CD4-positive, CD25-positive, alpha-beta regulatory T cell (primary cell): ENCODE measurements around the gene SLBP. TPM values are rescaled to one million over a fixed set of nuclear protein-coding genes. Genes with fewer than 3 reads are reported as not detected.
A peak's percentile ranks its signal among the peaks of the same experiment; 100 is the strongest.

ENCODE experiments used
- ATAC-seq, 2 donors: fragments of 150-1000 bp; cut with Tn5 transposase; one replicate each; pipeline ENCODE4 v1.10.0; 2021; ENCODE audit warnings: low read depth in 2 of 2, moderate number of reproducible peaks in 2 of 2, moderate library complexity in 1 of 2
- DNase-seq, 3 donors: peaks; one replicate each; pipeline versions ENCODE4 v3.0.0 to v3.0.0-alpha.2; 2012 to 2022; ENCODE audit warnings: mixed read lengths in 1 of 3
- H3K27ac ChIP-seq: one replicate; pipeline ENCODE4 v1.7.0; 2013; ENCODE audit warnings: mild to moderate bottlenecking, low read length; ENCODE audit not compliant: insufficient read depth, poor library complexity, severe bottlenecking
- H3K27me3 ChIP-seq: one replicate; pipeline ENCODE4 v1.7.0; 2013; ENCODE audit warnings: low read length; ENCODE audit not compliant: control insufficient read depth, insufficient read depth
- H3K36me3 ChIP-seq: one replicate; pipeline ENCODE4 v1.7.0; 2013; ENCODE audit warnings: mild to moderate bottlenecking, low read length, moderate library complexity; ENCODE audit not compliant: control insufficient read depth, insufficient read depth
- H3K4me1 ChIP-seq: 2 replicates; pipeline ENCODE4 v1.7.0; 2013; ENCODE audit warnings: mild to moderate bottlenecking, low read length; ENCODE audit not compliant: insufficient read depth, control insufficient read depth, poor library complexity, severe bottlenecking
- H3K4me3 ChIP-seq: one replicate; pipeline ENCODE4 v1.7.0; 2013; ENCODE audit warnings: low read depth, mild to moderate bottlenecking, low read length, moderate library complexity
- H3K9me3 ChIP-seq, 2 experiments: 1 replicate in 1 of 2; 2 replicates in 1 of 2; pipeline ENCODE4 v1.7.0; 2013; ENCODE audit warnings: low read length in 2 of 2, mild to moderate bottlenecking in 1 of 2, moderate library complexity in 1 of 2; ENCODE audit not compliant: control insufficient read depth in 2 of 2
- H3K27ac Mint-ChIP-seq, 3 donors: one replicate each; pipeline ENCODE4 v1.8.0; 2020 to 2022; ENCODE audit warnings: mild to moderate bottlenecking in 3 of 3, mixed read lengths in 3 of 3, moderate library complexity in 2 of 3
- H3K27me3 Mint-ChIP-seq: one replicate; pipeline ENCODE4 v1.8.0; 2022; ENCODE audit warnings: mild to moderate bottlenecking, mixed read lengths
- H3K36me3 Mint-ChIP-seq: one replicate; pipeline ENCODE4 v1.8.0; 2020; ENCODE audit warnings: mixed read lengths
- H3K4me1 Mint-ChIP-seq, 4 donors: one replicate each; pipeline ENCODE4 v1.8.0; 2020 to 2022; ENCODE audit warnings: mixed read lengths in 4 of 4, mild to moderate bottlenecking in 1 of 4
- H3K4me3 Mint-ChIP-seq, 4 donors: one replicate each; pipeline ENCODE4 v1.8.0; 2020 to 2022; ENCODE audit warnings: mild to moderate bottlenecking in 4 of 4, mixed read lengths in 4 of 4, moderate library complexity in 3 of 4
- H3K9me3 Mint-ChIP-seq, 7 donors: one replicate each; pipeline ENCODE4 v1.8.0; 2020 to 2022; ENCODE audit warnings: mixed read lengths in 7 of 7, mild to moderate bottlenecking in 3 of 7, moderate library complexity in 2 of 7
- polyA plus RNA-seq, 4 donors: library from polyadenylated mRNA; unstranded; fragments of 300-500 nt; fragmentation: Illumina TruSeq; gene quantifications; one replicate each; pipeline ENCODE4 v1.2.3, GENCODE V29; 2021
- total RNA-seq: library from RNA; stranded (reverse); gene quantifications from one replicate; pipeline ENCODE4 v1.2.3, GENCODE V29; 2022

The SLBP gene
- total and polyA plus RNA-seq, 5 donors from 2014 or later, result 36.7 to 83.8 (median 77.5) TPM

- no peaks in the 10 kb centered on the region for H3K4me1 ChIP-seq
- DNase-seq (no peak), ATAC-seq (no peak)
- Mint-ChIP-seq H3K36me3 (no peaks in the 10 kb centered on the region), H3K27ac (no peak overlapping the region), H3K27me3 (no peaks in the 10 kb centered on the region), H3K9me3 (peaks cover 0 to 1% (median 0%) of the 10 kb centered on the region in 7 donors), H3K4me1 (peaks cover 0 to 5% (median 4%) of the 10 kb centered on the region in 4 donors), H3K4me3 (no peak overlapping the region)
- no peak overlapping the region for H3K4me3 ChIP-seq
- no peaks in the 10 kb centered on the region for H3K36me3 ChIP-seq
- no peak overlapping the region for H3K27ac ChIP-seq
- H3K9me3 ChIP-seq, result no peaks in the 10 kb centered on the region
- no peaks in the 10 kb centered on the region for H3K27me3 ChIP-seq
Measured at GRCh38 chr4:1648962-1649361, 63.2 kb downstream of the SLBP start.

GRCh38 chr4:1647432-1647831, 64.7 kb downstream of the SLBP start:
- Mint-ChIP-seq H3K27ac (peak overlapping the region in 1 of 3 donors; percentile 38), H3K4me3 (no peak overlapping the region)

GRCh38 chr4:1646690-1647089, 65.4 kb downstream of the SLBP start:
- H3K27me3 ChIP-seq, result no peaks in the 10 kb centered on the region
- Mint-ChIP-seq H3K36me3 (no peaks in the 10 kb centered on the region), H3K27ac (no peak overlapping the region), H3K4me1 (peaks cover 0 to 5% (median 4%) of the 10 kb centered on the region in 4 donors), H3K4me3 (no peak overlapping the region), H3K27me3 (no peaks in the 10 kb centered on the region), H3K9me3 (peaks cover 0 to 1% (median 0%) of the 10 kb centered on the region in 7 donors)
- H3K36me3 ChIP-seq, result no peaks in the 10 kb centered on the region
- H3K4me1 ChIP-seq, result no peaks in the 10 kb centered on the region
- H3K9me3 ChIP-seq, result no peaks in the 10 kb centered on the region
- no peak for ATAC-seq
- H3K4me3 ChIP-seq, result no peak overlapping the region
- DNase-seq, result no peak
- no peak overlapping the region for H3K27ac ChIP-seq

More at GRCh38 chr4:1647432-1647831, 64.7 kb downstream of the SLBP start:
- Mint-ChIP-seq H3K9me3 (peaks cover 0 to 1% (median 0%) of the 10 kb centered on the region in 7 donors), H3K4me1 (peaks cover 0 to 5% (median 4%) of the 10 kb centered on the region in 4 donors), H3K36me3 (no peaks in the 10 kb centered on the region), H3K27me3 (no peaks in the 10 kb centered on the region)
- Histone ChIP-seq H3K27ac (no peak overlapping the region), H3K9me3 (no peaks in the 10 kb centered on the region), H3K4me1 (no peaks in the 10 kb centered on the region), H3K36me3 (no peaks in the 10 kb centered on the region), H3K27me3 (no peaks in the 10 kb centered on the region), H3K4me3 (no peak overlapping the region)
- ATAC-seq, result no peak
- no peak for DNase-seq

GRCh38 chr4:1644891-1645657, 67.0 kb downstream of the SLBP start:
- Mint-ChIP-seq H3K36me3 (no peaks in the 10 kb centered on the region), H3K27me3 (no peaks in the 10 kb centered on the region), H3K4me3 (no peak overlapping the region), H3K27ac (peak overlapping the region in 1 of 3 donors; percentile 80), H3K9me3 (peaks cover 0 to 1% (median 0%) of the 10 kb centered on the region in 7 donors), H3K4me1 (peaks cover 0 to 5% (median 4%) of the 10 kb centered on the region in 4 donors)
- DNase-seq (no peak), ATAC-seq (no peak)
- H3K4me1 ChIP-seq, result no peaks in the 10 kb centered on the region
- no peak overlapping the region for H3K4me3 ChIP-seq
- H3K27me3 ChIP-seq, result no peaks in the 10 kb centered on the region
- no peaks in the 10 kb centered on the region for H3K9me3 ChIP-seq
- H3K27ac ChIP-seq, result no peak overlapping the region
- no peaks in the 10 kb centered on the region for H3K36me3 ChIP-seq

GRCh38 chr4:1643971-1644735, 68.0 kb downstream of the SLBP start:
- H3K4me1 Mint-ChIP-seq, result peaks cover 0 to 5% (median 4%) of the 10 kb centered on the region in 4 donors
- Histone ChIP-seq H3K27ac (no peak overlapping the region), H3K36me3 (no peaks in the 10 kb centered on the region), H3K4me1 (no peaks in the 10 kb centered on the region), H3K27me3 (no peaks in the 10 kb centered on the region), H3K4me3 (no peak overlapping the region), H3K9me3 (no peaks in the 10 kb centered on the region)
- no peak overlapping the region for H3K4me3 Mint-ChIP-seq
- H3K27me3 Mint-ChIP-seq, result no peaks in the 10 kb centered on the region
- H3K9me3 Mint-ChIP-seq, result no peaks in the 10 kb centered on the region
- ATAC-seq, result no peak
- no peak overlapping the region for H3K27ac Mint-ChIP-seq
- H3K36me3 Mint-ChIP-seq, result no peaks in the 10 kb centered on the region
- no peak for DNase-seq

Other genes starting within 250 kb of the SLBP start
- 1.8 TPM for gene FAM53A, start 28.0 kb downstream of the SLBP start, total RNA-seq
- gene FAM53A, start 28.0 kb downstream of the SLBP start, polyA plus RNA-seq, result 1 to 10 TPM in 3 of 4 donors, under 1 TPM in 1; 0.76 to 3.6 (median 1.8) TPM
- 19.6 TPM for gene TMEM129, start 9.0 kb upstream of the SLBP start, total RNA-seq
- gene TMEM129, start 9.0 kb upstream of the SLBP start, polyA plus RNA-seq, result 10 to 100 TPM; 29.4 to 33.9 (median 31.0) TPM
- gene TACC3, start 9.2 kb upstream of the SLBP start, total RNA-seq, result 111 TPM
- gene TACC3, start 9.2 kb upstream of the SLBP start, polyA plus RNA-seq, result 10 to 100 TPM; 62.0 to 72.9 (median 66.6) TPM
- 0.25 TPM for gene FGFR3, start 81.0 kb upstream of the SLBP start, total RNA-seq
- not detected for gene FGFR3, start 81.0 kb upstream of the SLBP start, polyA plus RNA-seq
- 41.8 TPM for gene LETM1, start 143.8 kb upstream of the SLBP start, total RNA-seq
- gene LETM1, start 143.8 kb upstream of the SLBP start, polyA plus RNA-seq, result 10 to 100 TPM; 10.3 to 13.0 (median 12.3) TPM
- 95.8 TPM for gene NSD2, start 159.1 kb upstream of the SLBP start, total RNA-seq
- 1 to 10 TPM; 5.9 to 7.6 (median 7.0) TPM for gene NSD2, start 159.1 kb upstream of the SLBP start, polyA plus RNA-seq